ENCODE data around the gene ACAD10.

- no peak for TF ChIP-seq EP300 (IDR thresholded peaks at IDR 0.05; ENCODE audit: low read depth)
- TF ChIP-seq CTCF (IDR thresholded peaks at IDR 0.05), result no peak
These were observed 62.4 kb downstream of the ACAD10 start for GRCh38 chr12:111748151-111748672.
